ENCODE data around the gene ADPRHL1. TPM values are rescaled to one million over a fixed set of nuclear protein-coding genes. Genes with fewer than 3 reads are reported as not detected.
"Not testable (repeated sequence)": the region's sequence is repeated elsewhere in the genome, so short reads cannot be mapped to it uniquely, and the experiment has no call there.

Gene ADPRHL1
- total RNA-seq, 1 donor from 2014 or later: 0.62 TPM

GRCh38 chr13:113447596-113447995 lies 5.7 kb downstream of the ADPRHL1 start:
- intact Hi-C loops (cut with micrococcal nuclease): no loop called here

GRCh38 chr13:113446488-113446854 lies 6.8 kb downstream of the ADPRHL1 start:
- intact Hi-C loops (cut with micrococcal nuclease): no loop called here
- Mint-ChIP-seq H3K9me3 (no peaks in the 10 kb centered on the region), H3K27ac (no peak overlapping the region), H3K27me3 (ENCODE audit: insufficient read depth) (no peaks in the 10 kb centered on the region), H3K4me1 (ENCODE audit: low read depth) (no peaks in the 10 kb centered on the region), H3K36me3 (ENCODE audit: low read depth) (peaks cover 2% of the 10 kb centered on the region), H3K4me3 (no peak overlapping the region)
- no peak for DNase-seq (ENCODE audit: low spot score)

More at GRCh38 chr13:113447596-113447995, 5.7 kb downstream of the ADPRHL1 start:
- no peaks in the 10 kb centered on the region for H3K4me1 Mint-ChIP-seq (ENCODE audit: low read depth)
- no peaks in the 10 kb centered on the region for H3K27me3 Mint-ChIP-seq (ENCODE audit: insufficient read depth)
- H3K4me3 Mint-ChIP-seq: no peak overlapping the region
- no peak overlapping the region for H3K27ac Mint-ChIP-seq
- DNase-seq (ENCODE audit: low spot score): no peak
- peaks cover 2% of the 10 kb centered on the region for H3K36me3 Mint-ChIP-seq (ENCODE audit: low read depth)
- H3K9me3 Mint-ChIP-seq: no peaks in the 10 kb centered on the region

- no peaks in the 10 kb centered on the region for H3K27me3 Mint-ChIP-seq (ENCODE audit: insufficient read depth)
These were observed 7.3 kb downstream of the ADPRHL1 start for GRCh38 chr13:113445791-113446487.

DNA sequence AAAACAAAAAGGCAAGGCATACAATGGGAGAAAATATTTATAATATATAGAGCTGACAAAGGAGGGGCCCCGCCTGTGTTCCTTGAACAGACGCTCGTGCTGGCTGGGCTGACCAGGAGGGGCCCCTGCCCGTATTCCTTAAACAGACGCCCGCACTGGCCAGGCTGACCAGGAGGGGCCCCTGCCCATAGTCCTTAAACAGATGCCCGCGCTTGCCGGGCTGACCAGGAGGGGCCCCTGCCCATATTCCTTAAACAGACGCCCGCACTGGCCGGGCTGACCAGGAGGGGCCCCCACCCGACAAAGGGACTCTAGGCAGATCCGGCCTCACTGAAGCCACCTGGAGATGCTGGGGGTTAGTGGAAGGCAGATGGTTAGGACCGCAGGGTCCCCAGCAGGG lies 9.3 kb downstream of the ADPRHL1 start:
- no peak overlapping the region for H3K4me3 Mint-ChIP-seq
- no peaks in the 10 kb centered on the region for H3K9me3 Mint-ChIP-seq
- intact Hi-C loops (cut with micrococcal nuclease): no loop called here
- no peak for DNase-seq (ENCODE audit: low spot score)
- H3K27ac Mint-ChIP-seq: no peak overlapping the region
- no peaks in the 10 kb centered on the region for H3K27me3 Mint-ChIP-seq (ENCODE audit: insufficient read depth)
- peaks cover 2% of the 10 kb centered on the region for H3K36me3 Mint-ChIP-seq (ENCODE audit: low read depth)
- H3K4me1 Mint-ChIP-seq (ENCODE audit: low read depth): no peaks in the 10 kb centered on the region

More at GRCh38 chr13:113445791-113446487, 7.3 kb downstream of the ADPRHL1 start:
- no peak for DNase-seq (ENCODE audit: low spot score)
- Mint-ChIP-seq H3K9me3 (no peaks in the 10 kb centered on the region), H3K4me3 (no peak overlapping the region), H3K4me1 (ENCODE audit: low read depth) (no peaks in the 10 kb centered on the region), H3K36me3 (ENCODE audit: low read depth) (peaks cover 2% of the 10 kb centered on the region), H3K27ac (no peak overlapping the region)
- intact Hi-C loops (cut with micrococcal nuclease): no loop called here

DNA sequence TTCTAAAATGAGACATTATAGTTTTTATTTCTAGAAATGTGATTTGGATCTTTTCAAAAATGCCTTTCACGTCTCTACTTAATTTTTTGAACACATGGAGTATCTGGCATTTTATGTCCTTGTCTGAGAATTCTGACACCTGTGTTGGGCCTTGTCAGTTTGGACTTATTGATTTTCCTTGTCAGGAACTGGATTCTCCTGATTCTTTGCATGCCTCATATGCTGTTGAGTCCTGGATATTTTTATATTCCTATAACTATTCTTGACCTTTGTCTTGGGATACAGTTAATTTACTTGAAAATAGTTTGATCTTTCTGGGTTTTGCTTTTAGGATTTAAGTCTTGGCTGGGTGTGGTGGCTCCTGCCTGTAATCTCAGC lies 10.3 kb downstream of the ADPRHL1 start:
- no peak overlapping the region for H3K27ac Mint-ChIP-seq
- H3K36me3 Mint-ChIP-seq (ENCODE audit: low read depth): peaks cover 2% of the 10 kb centered on the region
- no peaks in the 10 kb centered on the region for H3K4me1 Mint-ChIP-seq (ENCODE audit: low read depth)
- H3K27me3 Mint-ChIP-seq (ENCODE audit: insufficient read depth): no peaks in the 10 kb centered on the region
- intact Hi-C loops (cut with micrococcal nuclease): no loop called here
- H3K4me3 Mint-ChIP-seq: no peak overlapping the region
- no peak for DNase-seq (ENCODE audit: low spot score)
- H3K9me3 Mint-ChIP-seq: no peaks in the 10 kb centered on the region

DNA sequence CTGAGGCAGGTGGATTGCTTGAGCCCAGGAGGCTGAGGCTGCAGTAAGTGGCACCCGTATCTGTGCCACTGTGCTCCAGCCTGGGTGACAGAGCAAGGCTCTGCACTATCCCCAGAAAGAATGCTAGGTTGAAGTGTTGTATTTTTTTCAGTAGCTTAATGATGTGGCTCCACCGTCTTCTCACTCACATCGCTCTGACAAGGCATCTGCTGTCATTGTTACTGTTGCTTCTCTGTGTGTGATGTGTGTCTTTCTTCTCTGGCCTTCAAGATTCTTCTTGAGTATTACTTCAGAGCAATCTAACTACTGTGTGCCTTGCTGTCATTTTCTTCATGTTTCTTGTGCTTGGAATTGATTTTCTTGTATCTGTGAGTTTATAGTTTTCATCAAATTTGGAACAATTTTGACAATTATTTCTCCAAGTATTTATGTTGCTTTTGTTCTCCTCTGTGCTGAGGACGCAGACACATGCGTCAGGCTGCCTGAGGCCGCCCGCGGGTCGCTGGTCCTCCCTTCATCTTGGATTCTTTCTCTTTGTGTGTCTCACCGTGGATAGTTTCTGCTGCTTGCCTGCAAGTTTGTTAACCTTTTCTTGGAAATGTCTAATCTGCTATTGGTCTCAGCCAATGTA lies 10.8 kb downstream of the ADPRHL1 start:
- Mint-ChIP-seq H3K27ac (no peak overlapping the region), H3K36me3 (ENCODE audit: low read depth) (peaks cover 2% of the 10 kb centered on the region), H3K27me3 (ENCODE audit: insufficient read depth) (no peaks in the 10 kb centered on the region), H3K4me1 (ENCODE audit: low read depth) (no peaks in the 10 kb centered on the region), H3K4me3 (no peak overlapping the region), H3K9me3 (no peaks in the 10 kb centered on the region)
- DNase-seq (ENCODE audit: low spot score): no peak
- intact Hi-C loops (cut with micrococcal nuclease): no loop called here

DNA sequence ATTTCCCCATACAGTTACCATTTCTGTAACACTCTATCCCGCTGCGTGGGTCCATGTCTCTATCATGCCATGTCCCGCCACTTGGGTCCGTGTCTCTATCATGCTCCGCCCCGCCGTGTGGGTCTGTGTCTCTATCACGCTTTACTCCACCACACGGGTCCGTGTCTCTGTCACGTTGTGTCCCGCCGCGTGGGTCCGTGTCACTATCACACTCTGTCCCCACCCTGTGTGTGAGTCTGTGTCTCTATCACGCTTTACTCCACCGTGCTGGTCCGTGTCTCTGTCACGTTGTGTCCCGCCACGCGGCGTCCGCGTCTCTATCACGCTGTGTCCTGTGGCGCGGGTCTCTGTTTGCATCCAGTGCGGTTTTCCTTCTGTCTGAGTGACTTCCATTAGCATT lies 11.6 kb downstream of the ADPRHL1 start:
- Mint-ChIP-seq H3K4me1 (ENCODE audit: low read depth) (no peaks in the 10 kb centered on the region), H3K27ac (no peak overlapping the region), H3K9me3 (no peaks in the 10 kb centered on the region), H3K4me3 (no peak overlapping the region), H3K27me3 (ENCODE audit: insufficient read depth) (no peaks in the 10 kb centered on the region), H3K36me3 (ENCODE audit: low read depth) (peaks cover 2% of the 10 kb centered on the region)
- DNase-seq (ENCODE audit: low spot score): no peak
- intact Hi-C loops (cut with micrococcal nuclease): no loop called here

GRCh38 chr13:113437408-113438010 lies 15.8 kb downstream of the ADPRHL1 start:
- Mint-ChIP-seq H3K27me3 (ENCODE audit: insufficient read depth) (no peaks in the 10 kb centered on the region), H3K9me3 (no peaks in the 10 kb centered on the region), H3K27ac (no peak overlapping the region), H3K36me3 (ENCODE audit: low read depth) (no peaks in the 10 kb centered on the region), H3K4me1 (ENCODE audit: low read depth) (no peaks in the 10 kb centered on the region), H3K4me3 (no peak overlapping the region)
- intact Hi-C loops (cut with micrococcal nuclease): no loop called here
- no peak for DNase-seq (ENCODE audit: low spot score)

DNA sequence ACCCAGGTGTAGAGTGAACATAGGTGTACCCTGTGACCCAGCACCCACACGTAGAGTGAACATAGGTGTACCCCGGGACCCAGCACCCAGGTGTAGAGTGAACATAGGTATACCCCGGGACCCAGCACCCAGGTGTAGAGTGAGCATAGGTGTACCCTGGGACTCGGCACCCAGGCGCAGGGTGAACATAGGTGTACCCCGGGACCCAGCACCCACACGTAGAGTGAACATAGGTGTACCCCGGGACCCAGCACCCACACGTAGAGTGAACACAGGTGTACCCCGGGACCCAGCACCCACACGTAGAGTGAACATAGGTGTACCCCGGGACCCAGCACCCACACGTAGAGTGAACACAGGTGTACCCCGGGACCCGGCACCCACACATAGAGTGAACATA lies 16.4 kb downstream of the ADPRHL1 start:
- H3K4me1 Mint-ChIP-seq (ENCODE audit: low read depth); H3K27me3 Mint-ChIP-seq (ENCODE audit: insufficient read depth); H3K9me3 Mint-ChIP-seq; H3K27ac Mint-ChIP-seq; H3K4me3 Mint-ChIP-seq; H3K36me3 Mint-ChIP-seq (ENCODE audit: low read depth); intact Hi-C loops (cut with micrococcal nuclease); DNase-seq (ENCODE audit: low spot score): not testable (repeated sequence)

DNA sequence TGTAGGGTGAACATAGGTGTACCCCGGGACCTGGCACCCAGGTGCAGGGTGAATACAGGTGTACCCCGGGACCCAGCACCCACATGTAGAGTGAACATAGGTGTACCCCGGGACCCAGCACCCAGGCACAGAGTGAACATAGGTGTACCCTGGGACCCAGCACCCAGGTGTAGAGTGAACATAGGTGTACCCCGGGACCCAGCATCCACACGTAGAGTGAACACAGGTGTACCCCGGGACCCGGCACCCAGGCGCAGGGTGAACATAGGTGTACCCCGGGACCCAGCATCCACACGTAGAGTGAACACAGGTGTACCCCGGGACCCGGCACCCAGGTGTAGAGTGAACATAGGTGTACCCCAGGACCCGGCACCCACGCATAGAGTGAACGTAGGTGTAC lies 17.4 kb downstream of the ADPRHL1 start:
- H3K4me1 Mint-ChIP-seq (ENCODE audit: low read depth); DNase-seq (ENCODE audit: low spot score); intact Hi-C loops (cut with micrococcal nuclease); H3K4me3 Mint-ChIP-seq; H3K27ac Mint-ChIP-seq; H3K9me3 Mint-ChIP-seq; H3K36me3 Mint-ChIP-seq (ENCODE audit: low read depth); H3K27me3 Mint-ChIP-seq (ENCODE audit: insufficient read depth): not testable (repeated sequence)

- Mint-ChIP-seq H3K9me3 (no peaks in the 10 kb centered on the region), H3K27me3 (ENCODE audit: insufficient read depth) (no peaks in the 10 kb centered on the region), H3K4me1 (ENCODE audit: low read depth) (no peaks in the 10 kb centered on the region), H3K4me3 (no peak overlapping the region), H3K36me3 (ENCODE audit: low read depth) (no peaks in the 10 kb centered on the region), H3K27ac (no peak overlapping the region)
- no peak for DNase-seq (ENCODE audit: low spot score)
- intact Hi-C loops (cut with micrococcal nuclease): no loop called here
These were observed 19.8 kb downstream of the ADPRHL1 start for GRCh38 chr13:113433391-113433916.

DNA sequence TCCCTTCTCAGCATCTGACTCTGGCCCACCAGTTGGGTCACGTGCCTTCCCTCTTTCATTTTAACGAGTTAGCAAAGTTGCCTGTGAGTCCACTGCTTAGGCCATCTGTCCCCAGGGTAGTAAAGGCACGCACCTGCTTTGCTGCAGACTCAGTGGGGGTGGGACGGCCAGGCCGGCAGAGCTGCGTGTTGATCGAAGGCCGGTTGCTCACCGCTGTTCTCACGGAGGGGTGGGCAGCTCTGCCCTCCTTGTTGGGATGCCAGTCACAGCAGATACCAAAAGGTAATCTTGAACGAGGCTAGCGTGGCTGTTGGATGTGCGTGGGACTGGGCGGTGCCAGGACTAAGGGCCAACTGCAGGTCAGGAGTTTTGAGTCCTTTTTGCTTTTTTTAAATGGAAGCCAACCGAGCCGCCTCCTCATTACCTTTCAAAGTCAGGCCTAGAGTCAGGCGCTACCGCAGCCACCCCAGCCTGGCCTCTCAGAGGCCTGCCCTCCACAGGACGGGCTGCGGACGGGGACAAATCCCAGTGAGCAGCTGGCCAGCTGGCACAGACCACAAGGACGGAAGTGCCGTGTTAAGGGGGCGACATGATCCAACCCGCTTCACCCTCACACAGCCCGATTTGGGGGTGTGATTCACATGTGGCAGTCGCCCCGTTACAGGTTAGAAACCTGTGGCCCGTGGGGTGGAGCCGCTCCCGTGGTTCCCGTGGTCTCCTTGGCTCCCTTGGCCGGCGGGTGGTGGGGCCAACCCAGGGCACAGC lies 20.6 kb downstream of the ADPRHL1 start:
- Mint-ChIP-seq H3K4me3 (no peak overlapping the region), H3K27ac (no peak overlapping the region), H3K9me3 (no peaks in the 10 kb centered on the region), H3K27me3 (ENCODE audit: insufficient read depth) (no peaks in the 10 kb centered on the region), H3K36me3 (ENCODE audit: low read depth) (no peaks in the 10 kb centered on the region), H3K4me1 (ENCODE audit: low read depth) (no peaks in the 10 kb centered on the region)
- intact Hi-C loops (cut with micrococcal nuclease): no loop called here
- DNase-seq (ENCODE audit: low spot score): no peak

GRCh38 chr13:113431171-113431570 lies 22.1 kb downstream of the ADPRHL1 start:
- Mint-ChIP-seq H3K4me1 (ENCODE audit: low read depth) (no peaks in the 10 kb centered on the region), H3K36me3 (ENCODE audit: low read depth) (no peaks in the 10 kb centered on the region), H3K4me3 (no peak overlapping the region), H3K9me3 (no peaks in the 10 kb centered on the region), H3K27me3 (ENCODE audit: insufficient read depth) (no peaks in the 10 kb centered on the region), H3K27ac (no peak overlapping the region)
- DNase-seq (ENCODE audit: low spot score): no peak
- intact Hi-C loops (cut with micrococcal nuclease): no loop called here

All from activated T-helper 1 cell treated with anti-CD3 and anti-CD28 coated beads, Interleukin-12 subunit alpha, Interleukin-12 subunit beta, Interleukin-2, Interleukin-4 antibody, amounts not matched to agents 30 ng/mL and 10 ng/mL and 1 ng/mL, durations not matched to agents 14 hours and 24 hours and 36 hours (primary cell).